HG03460 (cell line): ENCODE data around the gene EML6.

Source experiments
- ATAC-seq: cut with Tn5 transposase; IDR thresholded peaks from one replicate; pipeline ENCODE4 v1.9.1; 2021; ENCODE audit not compliant: unreplicated experiment

EML6 gene

DNA sequence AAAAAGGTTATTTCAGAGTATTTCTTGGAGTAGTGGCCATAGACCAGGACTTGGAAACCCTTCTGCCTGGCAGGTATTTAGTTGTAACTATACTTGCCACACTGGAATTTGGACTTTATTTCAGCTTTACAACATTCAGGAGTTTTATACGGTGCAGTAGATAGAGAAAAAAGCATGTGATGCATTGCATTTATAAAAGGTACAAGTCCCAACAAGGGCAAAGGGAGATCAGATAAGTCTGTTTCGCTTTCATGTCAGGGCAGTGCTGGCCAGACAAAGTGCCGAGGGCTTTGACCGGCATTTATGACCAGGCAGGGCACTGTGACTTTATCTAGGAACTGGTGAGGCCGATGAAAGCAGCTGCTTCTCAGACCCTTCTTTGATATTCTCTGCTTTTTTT is 181.4 kb downstream of the EML6 start:
- no peak for ATAC-seq

GRCh38 chr2:54906716-54907115 is 183.3 kb downstream of the EML6 start:
- no peak for ATAC-seq

DNA sequence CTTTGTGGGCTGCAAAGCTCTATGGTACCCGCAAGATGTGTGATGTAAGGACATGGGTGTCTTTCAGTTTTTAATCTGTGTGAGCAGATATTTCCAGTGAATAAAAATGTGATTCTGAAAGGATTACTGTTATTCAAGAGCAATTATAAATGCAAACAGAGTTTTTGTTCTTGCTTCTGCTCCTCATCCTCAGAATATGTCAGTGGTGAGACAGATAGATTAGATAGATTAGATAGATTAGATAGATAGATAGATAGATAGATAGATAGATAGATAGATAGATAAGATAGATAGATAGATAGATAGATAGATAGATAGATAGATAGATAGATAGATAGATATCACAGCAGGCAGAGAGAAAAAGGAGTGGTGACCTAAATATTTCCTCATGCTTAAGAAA is 184.2 kb downstream of the EML6 start:
- ATAC-seq, result no peak

DNA sequence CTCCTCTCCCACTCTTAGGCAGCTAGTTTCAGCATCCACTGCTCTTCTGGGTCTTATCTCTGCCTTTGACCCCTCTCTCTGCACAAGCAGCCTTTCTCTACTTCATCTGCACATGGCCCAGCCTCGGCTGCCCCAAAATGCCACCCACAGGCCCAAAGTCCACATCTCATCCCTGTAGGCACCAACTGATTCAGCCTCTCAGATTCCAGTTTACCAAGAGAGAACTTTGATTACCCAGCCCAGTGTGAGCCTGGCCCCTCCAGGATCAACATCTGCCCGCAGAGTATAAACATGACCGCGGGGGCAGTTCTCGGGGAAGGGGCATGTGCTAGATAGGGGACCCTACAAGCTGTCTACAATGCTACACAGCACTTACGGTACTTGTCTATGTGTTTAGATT is 185.1 kb downstream of the EML6 start:
- no peak for ATAC-seq

GRCh38 chr2:54909001-54909400 is 185.5 kb downstream of the EML6 start:
- no peak for ATAC-seq

DNA sequence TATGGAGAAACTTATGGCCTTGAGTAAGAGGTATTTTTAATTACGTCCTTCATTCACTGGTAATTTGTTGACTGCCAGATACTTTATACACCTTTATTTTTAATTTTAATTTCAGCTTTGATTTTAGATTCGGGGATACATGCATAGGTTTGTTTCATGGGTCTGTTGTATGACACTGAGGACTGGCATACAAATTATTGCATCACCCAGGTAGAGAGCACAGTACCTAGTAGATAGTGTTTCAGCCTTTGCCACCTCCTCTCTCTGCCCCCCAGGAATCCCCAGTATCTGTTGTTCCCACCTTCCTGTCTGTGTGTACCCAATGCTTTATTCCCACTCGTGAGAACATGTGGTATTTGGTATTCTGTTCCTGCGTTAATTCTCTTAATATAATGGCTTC is 188.8 kb downstream of the EML6 start:
- no peak for ATAC-seq

GRCh38 chr2:54912893-54913292 is 189.4 kb downstream of the EML6 start:
- no peak for ATAC-seq

DNA sequence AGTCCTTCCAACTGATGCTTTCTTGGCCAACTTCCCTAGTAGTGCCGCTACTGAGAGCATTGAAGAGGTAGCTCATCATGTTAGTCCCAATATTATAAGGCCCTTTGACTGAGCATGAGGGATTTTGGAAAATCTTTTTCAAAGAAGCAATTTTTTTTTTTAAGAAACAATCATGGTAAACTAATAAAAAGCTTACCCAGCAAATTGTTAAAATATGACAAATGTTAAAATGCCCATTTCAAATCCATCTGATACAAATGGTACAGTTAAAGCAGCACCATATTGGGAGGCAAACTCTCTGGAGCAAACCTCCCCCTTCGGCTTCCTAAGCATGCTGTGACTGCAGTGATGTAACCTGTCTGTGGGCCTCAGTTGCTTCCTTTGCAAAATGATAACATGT is 191.2 kb downstream of the EML6 start:
- no peak for ATAC-seq

DNA sequence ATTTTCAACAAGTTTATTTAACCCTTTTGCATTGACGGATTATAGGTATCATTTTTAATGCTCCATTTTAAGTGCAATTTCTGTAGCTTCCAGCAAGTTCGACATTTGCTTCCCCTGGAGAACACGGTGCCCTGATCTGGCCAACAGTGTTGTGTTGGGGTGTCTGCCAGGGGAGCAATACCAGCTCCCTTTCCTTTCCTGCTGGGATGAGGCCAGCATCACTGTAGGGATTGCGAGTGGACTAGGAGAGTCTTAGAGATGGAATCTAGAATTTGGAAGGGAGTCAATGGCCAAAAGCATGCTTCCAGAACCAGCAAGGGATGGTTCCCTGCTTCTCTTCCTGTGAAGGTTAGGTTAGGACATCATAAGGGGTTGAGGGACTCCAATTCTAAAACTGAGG is 191.6 kb downstream of the EML6 start:
- no peak for ATAC-seq

DNA sequence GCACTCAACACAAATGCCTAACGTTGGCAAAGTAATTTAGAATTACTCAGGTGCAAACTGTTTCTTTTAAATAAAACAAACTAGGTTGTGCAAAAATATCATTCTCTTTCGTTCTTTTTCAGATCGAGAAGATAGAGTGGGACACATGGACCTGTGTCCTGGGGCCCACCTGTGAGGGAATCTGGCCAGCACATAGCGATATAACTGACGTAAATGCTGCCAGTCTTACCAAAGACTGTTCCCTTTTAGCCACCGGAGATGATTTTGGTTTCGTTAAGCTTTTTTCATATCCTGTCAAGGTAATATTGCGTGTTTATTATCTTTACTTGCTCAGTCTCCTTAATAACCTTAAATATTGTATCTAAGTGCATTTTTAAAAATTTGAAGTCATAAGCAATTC is 193.2 kb downstream of the EML6 start:
- ATAC-seq, result no peak

- ATAC-seq, result no peak
These were observed 195.3 kb downstream of the EML6 start for GRCh38 chr2:54918647-54919280.

DNA sequence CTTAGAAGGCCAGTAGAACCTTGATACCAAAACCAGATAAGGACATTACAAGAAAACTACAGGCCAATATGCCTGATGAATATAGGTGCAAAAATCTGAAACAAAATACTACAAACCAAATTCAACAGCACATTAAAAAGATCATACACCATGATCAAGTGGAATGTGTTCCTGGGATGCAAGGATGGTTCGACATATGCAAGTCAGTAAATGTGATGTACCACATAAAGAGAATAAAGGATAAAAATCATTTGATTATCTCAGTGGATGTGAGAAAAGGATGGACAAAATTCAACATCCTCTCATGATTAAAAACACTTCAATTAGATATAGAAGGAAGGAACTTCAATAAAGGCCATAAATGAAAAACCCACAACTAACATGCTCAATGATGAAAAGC is 197.2 kb downstream of the EML6 start:
- no peak for ATAC-seq

DNA sequence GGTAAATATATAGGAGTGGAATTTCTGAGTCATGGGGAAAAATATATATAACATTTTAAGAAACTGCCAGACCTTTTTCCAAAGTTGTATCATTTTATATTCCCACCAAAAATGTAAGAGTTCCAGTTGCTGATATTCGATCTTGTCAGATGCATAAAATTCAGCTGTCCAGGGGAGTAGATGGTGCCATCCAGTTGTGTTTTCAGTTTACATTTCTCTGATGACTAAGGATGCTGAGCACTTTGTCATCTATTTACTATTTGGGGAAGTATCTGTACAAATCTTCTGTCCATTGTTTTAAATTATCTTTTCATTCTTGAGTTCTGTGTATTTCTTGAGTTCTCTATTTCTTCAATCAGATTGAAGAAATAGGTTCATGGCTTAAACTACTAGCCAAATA is 200.7 kb downstream of the EML6 start:
- ATAC-seq, result no peak

DNA sequence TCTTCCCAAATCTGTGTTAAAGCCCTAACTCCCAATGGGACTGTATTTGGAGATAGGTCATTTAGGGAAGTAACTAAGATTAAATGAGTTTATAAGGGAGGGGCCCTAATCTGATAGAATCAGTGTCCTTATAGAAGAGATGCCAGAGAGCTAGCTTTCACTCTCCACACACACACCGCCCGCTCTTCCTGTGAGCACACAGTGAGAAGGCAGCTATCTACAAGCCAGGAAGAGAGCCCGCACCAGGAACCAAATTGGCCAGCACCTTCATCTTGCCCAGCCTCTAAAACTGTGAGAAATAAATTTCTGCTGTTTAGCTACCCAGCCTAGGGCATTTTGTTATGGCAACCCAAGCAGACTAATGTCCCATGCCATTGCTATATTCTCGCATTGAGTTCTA is 201.6 kb downstream of the EML6 start:
- no peak for ATAC-seq

DNA sequence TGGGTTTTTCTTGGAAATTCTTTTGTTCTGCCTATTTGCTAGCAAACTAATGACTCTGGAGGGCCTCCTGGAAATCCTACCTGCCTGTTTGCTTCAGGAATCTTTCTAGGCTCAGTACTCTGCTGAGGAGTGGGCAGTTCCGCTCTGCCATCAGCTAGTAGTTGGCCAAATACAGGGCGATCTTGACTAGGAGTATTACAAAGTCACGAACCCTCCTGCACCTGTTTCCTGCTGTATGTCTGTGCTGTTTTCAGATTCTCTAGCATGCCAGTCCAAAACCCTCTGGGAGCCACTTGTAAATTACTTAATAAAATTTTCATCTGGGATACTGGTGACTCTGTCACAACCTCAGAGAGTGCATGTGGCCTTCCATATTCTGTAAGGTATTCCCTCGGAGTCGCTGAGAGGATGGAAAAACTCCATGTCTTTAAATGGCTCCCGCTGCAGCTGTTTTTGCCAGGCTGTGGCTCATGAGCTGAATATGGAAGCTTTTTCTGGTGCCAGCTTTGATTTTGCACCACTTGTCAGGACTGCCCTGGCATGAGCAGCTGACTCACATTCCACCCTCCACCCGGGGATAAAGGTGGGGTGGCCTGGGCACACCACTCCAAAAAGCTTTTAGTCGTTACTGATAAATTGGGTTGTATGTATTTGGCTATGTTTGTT is 203.8 kb downstream of the EML6 start:
- ATAC-seq, result no peak

DNA sequence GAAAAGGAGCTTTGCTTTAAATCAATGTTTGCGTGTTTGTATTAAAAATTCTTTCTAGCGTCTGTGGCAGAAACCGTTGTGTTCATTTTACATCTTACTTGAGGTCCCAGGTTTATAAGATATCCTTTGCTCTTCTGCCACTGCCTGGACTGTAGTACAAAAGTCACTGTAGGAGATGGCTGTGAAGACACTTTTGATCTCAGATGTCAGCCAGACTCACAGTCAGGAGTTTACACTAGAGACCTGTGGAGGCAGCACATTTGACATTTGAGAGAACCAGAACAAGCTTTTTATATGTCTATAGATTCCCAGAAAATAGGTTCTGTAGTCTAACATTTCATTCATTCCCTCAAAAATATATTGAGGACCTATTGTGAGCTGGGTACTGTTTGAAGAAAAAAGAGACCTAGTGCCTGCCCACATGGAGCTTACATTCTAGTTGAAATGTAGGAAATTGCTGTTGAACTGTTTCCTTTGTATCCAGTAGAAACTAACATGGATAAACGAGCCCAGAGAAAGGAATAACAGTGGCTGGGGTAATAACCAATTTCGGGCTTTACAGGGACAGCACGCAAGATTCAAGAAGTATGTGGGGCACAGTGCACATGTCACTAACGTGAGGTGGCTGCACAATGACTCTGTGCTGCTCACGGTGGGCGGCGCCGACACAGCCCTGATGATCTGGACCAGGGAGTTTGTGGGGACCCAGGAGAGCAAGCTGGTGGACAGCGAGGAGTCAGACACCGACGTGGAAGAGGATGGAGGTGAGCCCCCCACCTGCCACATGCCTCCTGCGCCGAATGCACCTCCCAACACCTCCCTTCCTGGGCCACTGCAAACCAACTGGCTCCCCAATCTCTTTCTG is 204.5 kb downstream of the EML6 start:
- no peak for ATAC-seq

- no peak for ATAC-seq
These were observed 205.3 kb downstream of the EML6 start for GRCh38 chr2:54928719-54929118.

DNA sequence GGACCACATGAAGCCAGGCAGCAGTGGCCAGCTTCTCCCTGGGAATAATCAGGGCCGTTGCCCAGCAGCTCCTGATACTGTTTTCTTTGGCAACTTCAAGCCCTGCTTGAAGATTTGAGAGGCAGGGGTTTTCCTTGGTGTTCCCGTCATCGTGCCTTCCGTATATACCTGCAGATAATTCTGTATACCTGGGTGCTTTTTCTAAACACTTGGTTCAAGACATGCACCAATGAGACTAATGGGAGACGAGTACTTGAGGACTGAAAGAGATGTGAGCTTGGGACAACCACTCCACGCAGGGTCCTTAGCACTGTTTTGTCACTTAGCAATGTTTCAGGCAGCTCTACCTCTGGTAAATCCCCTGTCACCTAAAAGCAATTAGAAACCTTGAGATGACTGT is 208.0 kb downstream of the EML6 start:
- ATAC-seq, result no peak

DNA sequence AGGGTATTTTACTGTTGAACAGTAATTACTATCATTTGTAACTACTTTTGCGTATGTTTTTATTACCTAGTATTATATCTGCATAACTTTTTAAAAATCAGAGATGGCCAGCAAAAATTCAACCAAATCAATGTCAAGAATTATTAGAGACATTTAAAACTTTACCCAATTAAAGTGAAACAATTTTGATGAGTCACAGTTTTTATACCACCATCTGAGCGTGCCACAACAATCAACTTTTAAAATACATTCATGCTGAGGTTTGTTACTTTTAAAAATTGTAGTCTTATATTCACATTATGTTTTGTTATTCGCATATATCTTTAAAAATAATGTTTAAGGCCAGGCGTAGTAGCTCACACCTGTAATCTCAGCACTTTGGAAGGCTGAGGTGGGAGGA is 211.9 kb downstream of the EML6 start:
- no peak for ATAC-seq

- ATAC-seq, result no peak
These were observed 213.3 kb downstream of the EML6 start for GRCh38 chr2:54936766-54937165.

GRCh38 chr2:54939446-54940118 is 216.1 kb downstream of the EML6 start:
- ATAC-seq, result no peak

DNA sequence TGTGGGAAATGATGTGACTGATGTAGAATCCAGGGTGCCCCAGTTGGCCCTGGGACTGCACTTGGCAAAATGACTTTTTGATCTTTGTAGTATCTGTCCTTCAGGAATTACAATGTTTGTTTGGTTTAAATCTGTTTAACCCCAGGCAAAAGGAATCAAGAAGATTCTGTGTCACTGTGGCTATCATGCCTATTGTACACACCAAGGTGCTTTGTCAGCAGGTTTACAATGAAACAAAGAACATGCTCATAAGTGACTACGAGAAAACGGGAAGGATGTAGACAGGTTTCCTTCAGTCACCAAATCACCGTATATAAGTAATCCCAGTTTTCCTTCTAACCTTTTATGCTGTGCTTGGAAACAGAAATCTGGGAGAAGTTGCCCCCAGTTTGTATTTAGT is 217.3 kb downstream of the EML6 start:
- no peak for ATAC-seq
